ENCODE measurements around the gene MACF1. TPM values are rescaled to one million over a fixed set of nuclear protein-coding genes. Genes with fewer than 3 reads are reported as not detected.

The MACF1 gene
- total RNA-seq, 1 donor from 2014 or later, result 694 TPM

DNA sequence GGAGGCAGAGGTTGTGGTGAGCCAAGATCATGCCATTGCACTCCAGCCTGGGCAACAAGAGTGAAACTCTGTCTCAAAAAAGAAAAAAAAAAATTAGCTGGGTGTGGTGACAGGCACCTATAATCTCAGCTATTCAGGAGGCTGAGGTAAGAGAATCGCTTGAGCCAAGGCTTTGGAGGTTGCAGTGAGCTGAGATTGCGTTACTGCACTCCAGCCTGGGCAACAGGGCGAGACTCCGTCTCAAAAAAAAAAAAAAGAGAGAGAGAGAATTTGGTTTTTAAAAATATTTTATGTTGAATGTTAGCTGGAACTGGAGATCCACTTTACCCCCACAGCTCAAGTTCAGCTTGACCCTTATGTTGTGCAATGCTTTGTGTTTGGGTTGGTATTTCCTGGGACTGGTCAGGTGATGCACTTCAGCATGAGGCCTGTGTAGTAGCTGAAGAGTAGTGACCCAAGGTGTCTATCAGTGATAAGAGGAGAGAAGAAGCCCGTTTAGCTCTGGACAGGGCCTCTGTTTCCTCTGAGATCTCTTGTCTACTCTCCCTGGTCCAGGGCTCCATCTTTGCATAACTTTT is 36.8 kb upstream of the MACF1 start:
- Histone ChIP-seq H2AFZ (ENCODE audit: low read depth, low read length) (no peak overlapping the region), H3K9me3 (ENCODE audit: insufficient read depth, low read depth, low read length) (no peaks in the 10 kb centered on the region), H3K4me1 (ENCODE audit: insufficient read depth, low read length) (peaks cover 16% of the 10 kb centered on the region), H3K27me3 (ENCODE audit: insufficient read depth, low read length) (no peaks in the 10 kb centered on the region), H3K4me3 (ENCODE audit: insufficient read depth, low read depth, low read length) (no peak overlapping the region), H3K4me2 (ENCODE audit: low read length) (peak overlapping the region; percentile 10), H4K20me1 (ENCODE audit: insufficient read depth, low read length) (peaks cover 80% of the 10 kb centered on the region), H3K79me2 (ENCODE audit: insufficient read depth, low read length) (peaks cover 95% of the 10 kb centered on the region), H3K9ac (ENCODE audit: low read length) (no peak overlapping the region), H3K36me3 (ENCODE audit: insufficient read depth, low read length) (peaks cover 2% of the 10 kb centered on the region), H3K27ac (ENCODE audit: low read depth, low read length) (no peak overlapping the region)
- peaks cover 66% of the 10 kb centered on the region for H3K4me1 Mint-ChIP-seq (ENCODE audit: low read depth, unreplicated experiment)
- TF ChIP-seq EZH2 (IDR thresholded peaks at IDR 0.05; ENCODE audit: insufficient read depth, low read length), result no peak
- TF ChIP-seq, protein P1, sequence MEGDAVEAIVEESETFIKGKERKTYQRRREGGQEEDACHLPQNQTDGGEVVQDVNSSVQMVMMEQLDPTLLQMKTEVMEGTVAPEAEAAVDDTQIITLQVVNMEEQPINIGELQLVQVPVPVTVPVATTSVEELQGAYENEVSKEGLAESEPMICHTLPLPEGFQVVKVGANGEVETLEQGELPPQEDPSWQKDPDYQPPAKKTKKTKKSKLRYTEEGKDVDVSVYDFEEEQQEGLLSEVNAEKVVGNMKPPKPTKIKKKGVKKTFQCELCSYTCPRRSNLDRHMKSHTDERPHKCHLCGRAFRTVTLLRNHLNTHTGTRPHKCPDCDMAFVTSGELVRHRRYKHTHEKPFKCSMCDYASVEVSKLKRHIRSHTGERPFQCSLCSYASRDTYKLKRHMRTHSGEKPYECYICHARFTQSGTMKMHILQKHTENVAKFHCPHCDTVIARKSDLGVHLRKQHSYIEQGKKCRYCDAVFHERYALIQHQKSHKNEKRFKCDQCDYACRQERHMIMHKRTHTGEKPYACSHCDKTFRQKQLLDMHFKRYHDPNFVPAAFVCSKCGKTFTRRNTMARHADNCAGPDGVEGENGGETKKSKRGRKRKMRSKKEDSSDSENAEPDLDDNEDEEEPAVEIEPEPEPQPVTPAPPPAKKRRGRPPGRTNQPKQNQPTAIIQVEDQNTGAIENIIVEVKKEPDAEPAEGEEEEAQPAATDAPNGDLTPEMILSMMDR (IDR thresholded peaks at IDR 0.05; ENCODE audit: insufficient read depth, low read depth, low read length), result no peak
- peak overlapping the region; percentile 58 for H3K27ac Mint-ChIP-seq (ENCODE audit: unreplicated experiment)
- H3K36me3 Mint-ChIP-seq (ENCODE audit: low read depth, unreplicated experiment), result peaks cover 3% of the 10 kb centered on the region
- peak; percentile 64 for DNase-seq (ENCODE audit: low read depth)
- no peak overlapping the region for H3K4me3 Mint-ChIP-seq (ENCODE audit: unreplicated experiment)
- no peaks in the 10 kb centered on the region for H3K9me3 Mint-ChIP-seq (ENCODE audit: unreplicated experiment)
- no peaks in the 10 kb centered on the region for H3K27me3 Mint-ChIP-seq (ENCODE audit: low read depth, unreplicated experiment)
- FAIRE-seq, result no peak

DNA sequence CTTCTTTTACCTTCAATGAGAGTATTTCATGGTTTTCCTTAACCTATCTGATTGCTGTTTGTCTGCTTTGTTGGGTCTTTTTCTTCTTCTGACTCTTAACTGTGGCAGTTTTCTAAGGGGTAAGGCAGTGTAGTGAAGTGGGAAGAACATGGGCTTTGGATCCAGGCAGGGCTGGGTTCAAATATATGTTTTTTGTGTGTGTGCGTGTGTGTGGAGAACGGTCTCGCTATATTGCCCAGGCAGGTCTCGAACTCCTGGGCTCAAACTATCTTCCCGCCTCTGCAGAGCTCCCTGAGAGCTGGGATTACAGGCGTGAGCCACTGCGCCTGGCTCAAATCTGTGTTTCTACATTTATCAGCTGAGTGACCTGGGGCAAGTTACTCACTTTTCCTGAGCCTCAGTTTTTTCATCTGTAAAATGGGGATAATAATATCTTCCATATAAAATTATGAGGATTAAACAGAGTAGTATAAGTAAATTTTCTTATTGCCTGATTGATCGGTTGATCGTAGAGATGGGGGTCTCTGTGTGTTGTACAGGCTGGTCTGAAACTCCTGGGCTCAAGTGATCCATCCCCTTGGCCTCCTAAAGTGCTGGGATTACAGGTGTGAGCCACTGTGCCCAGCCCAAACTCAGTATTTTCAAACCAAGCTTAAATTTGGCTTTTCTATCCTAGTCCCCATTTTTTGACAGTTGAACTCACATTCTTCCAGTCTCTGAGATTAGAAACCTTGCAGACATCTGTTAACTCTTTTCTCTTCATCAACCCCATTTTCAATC is 36.0 kb upstream of the MACF1 start:
- Histone ChIP-seq H3K27ac (ENCODE audit: low read depth, low read length) (no peak overlapping the region), H3K9me3 (ENCODE audit: insufficient read depth, low read depth, low read length) (no peaks in the 10 kb centered on the region), H3K9ac (ENCODE audit: low read length) (no peak overlapping the region), H2AFZ (ENCODE audit: low read depth, low read length) (no peak overlapping the region), H4K20me1 (ENCODE audit: insufficient read depth, low read length) (peaks cover 73% of the 10 kb centered on the region), H3K79me2 (ENCODE audit: insufficient read depth, low read length) (peaks cover 95% of the 10 kb centered on the region), H3K27me3 (ENCODE audit: insufficient read depth, low read length) (no peaks in the 10 kb centered on the region), H3K36me3 (ENCODE audit: insufficient read depth, low read length) (peaks cover under 1% of the 10 kb centered on the region), H3K4me3 (ENCODE audit: insufficient read depth, low read depth, low read length) (no peak overlapping the region), H3K4me2 (ENCODE audit: low read length) (peak overlapping the region; percentile 10), H3K4me1 (ENCODE audit: insufficient read depth, low read length) (peaks cover 19% of the 10 kb centered on the region)
- no peak for DNase-seq (ENCODE audit: low read depth)
- no peaks in the 10 kb centered on the region for H3K9me3 Mint-ChIP-seq (ENCODE audit: unreplicated experiment)
- no peaks in the 10 kb centered on the region for H3K27me3 Mint-ChIP-seq (ENCODE audit: low read depth, unreplicated experiment)
- no peak for TF ChIP-seq EZH2 (IDR thresholded peaks at IDR 0.05; ENCODE audit: insufficient read depth, low read length)
- TF ChIP-seq, protein P1 (IDR thresholded peaks at IDR 0.05; ENCODE audit: insufficient read depth, low read depth, low read length), result no peak
- peaks cover 3% of the 10 kb centered on the region for H3K36me3 Mint-ChIP-seq (ENCODE audit: low read depth, unreplicated experiment)
- no peak overlapping the region for H3K4me3 Mint-ChIP-seq (ENCODE audit: unreplicated experiment)
- H3K4me1 Mint-ChIP-seq (ENCODE audit: low read depth, unreplicated experiment), result peaks cover 71% of the 10 kb centered on the region
- no peak for FAIRE-seq
- H3K27ac Mint-ChIP-seq (ENCODE audit: unreplicated experiment), result peak overlapping the region; percentile 10
